HepG2 (cell line): Measurements from ENCODE around the gene RPS25. TPM values are rescaled to one million over a fixed set of nuclear protein-coding genes. Genes with fewer than 3 reads are reported as not detected.

Experiments used
- AGO2 ChIP-seq: fragments of 200-400 bp; formaldehyde crosslinking; optimal IDR thresholded peaks from 2 replicates; pipeline ENCODE3; 2017; ENCODE audit warnings: mild to moderate bottlenecking, low read depth, low read length, moderate library complexity
- ATF4 ChIP-seq, 2 experiments: fragments of 450-650 bp in 1 of 2; sonication (generic) in 1 of 2; formaldehyde crosslinking; IDR thresholded peaks; 2 replicates each; pipeline versions ENCODE4 v1.5.0 to v1.8.0; 2020 to 2022; ENCODE audit warnings: mild to moderate bottlenecking in 1 of 2, missing genetic modification reagents in 1 of 2
- ATF5 ChIP-seq: sonication (generic); formaldehyde crosslinking; IDR thresholded peaks from 2 replicates; pipeline ENCODE4 v1.4.0; 2020; ENCODE audit warnings: mild to moderate bottlenecking, low read depth, missing genetic modification reagents
- BHLHE40 ChIP-seq: IDR thresholded peaks from 2 replicates; pipeline ENCODE4 v1.6.1; 2011; ENCODE audit warnings: low read length, improper control_type of control experiment
- CREM ChIP-seq, 2 experiments: sonication (generic) in 1 of 2; formaldehyde crosslinking in 1 of 2; IDR thresholded peaks; 2 replicates each; pipeline versions ENCODE4 v1.4.0 to v1.6.1; 2016 to 2020; ENCODE audit warnings: antibody characterized with exemption in 1 of 2, mild to moderate bottlenecking in 1 of 2, missing genetic modification reagents in 1 of 2
- E2F5 ChIP-seq: sonication (generic); formaldehyde crosslinking; conservative IDR thresholded peaks from 2 replicates; pipeline ENCODE4 v1.4.0; 2020; ENCODE audit warnings: missing genetic modification reagents
- HIVEP1 ChIP-seq: sonication (generic); formaldehyde crosslinking; IDR thresholded peaks from 2 replicates; pipeline ENCODE4 v1.4.0; 2020; ENCODE audit warnings: mild to moderate bottlenecking, missing genetic modification reagents
- HMGXB4 ChIP-seq, 2 experiments: sonication (generic) in 1 of 2; formaldehyde crosslinking in 1 of 2; IDR thresholded peaks; 2 replicates each; pipeline versions ENCODE4 v1.4.0 to v1.6.1; 2018 to 2020; ENCODE audit warnings: missing genetic modification reagents in 2 of 2, borderline replicate concordance in 1 of 2, low read depth in 1 of 2, mild to moderate bottlenecking in 1 of 2, missing biosample characterization in 1 of 2
- HNF1B ChIP-seq: sonication (generic); formaldehyde crosslinking; IDR thresholded peaks from 2 replicates; pipeline ENCODE4 v1.5.1; 2020; ENCODE audit warnings: mild to moderate bottlenecking, moderate library complexity, missing genetic modification reagents
- HNRNPUL1 ChIP-seq: fragments of 200-400 bp; formaldehyde crosslinking; IDR thresholded peaks from 2 replicates; pipeline ENCODE4 v1.6.1; 2017; ENCODE audit warnings: low read depth, mild to moderate bottlenecking, low read length, moderate library complexity
- ISL2 ChIP-seq: sonication (generic); formaldehyde crosslinking; IDR thresholded peaks from 2 replicates; pipeline ENCODE4 v1.5.0; 2020; ENCODE audit warnings: missing genetic modification reagents
- KLF6 ChIP-seq: IDR thresholded peaks from 2 replicates; pipeline ENCODE4 v1.8.0; 2016; ENCODE audit warnings: missing biosample characterization, missing genetic modification reagents
- MAFF ChIP-seq: IDR thresholded peaks from 2 replicates; pipeline ENCODE4 v1.6.1; 2011; ENCODE audit warnings: low read depth, low read length, improper control_type of control experiment
- PCBP1 ChIP-seq: fragments of 200-400 bp; formaldehyde crosslinking; IDR thresholded peaks from 2 replicates; pipeline ENCODE4 v1.6.1; 2017; ENCODE audit warnings: mild to moderate bottlenecking, low read depth, low read length, borderline replicate concordance
- RBAK ChIP-seq: sonication (generic); formaldehyde crosslinking; IDR thresholded peaks from 2 replicates; pipeline ENCODE4 v1.5.1; 2020; ENCODE audit warnings: mild to moderate bottlenecking, missing genetic modification reagents
- RXRA ChIP-seq: sonication (generic); formaldehyde crosslinking; IDR thresholded peaks from 2 replicates; pipeline ENCODE4 v1.5.1; 2020; ENCODE audit warnings: missing genetic modification reagents
- TEAD3 ChIP-seq: optimal IDR thresholded peaks from 2 replicates; pipeline ENCODE3; 2016; ENCODE audit warnings: borderline replicate concordance
- ZFP90 ChIP-seq: sonication (generic); formaldehyde crosslinking; IDR thresholded peaks from 2 replicates; pipeline ENCODE4 v1.8.0; 2022; ENCODE audit warnings: missing genetic modification reagents, mild to moderate bottlenecking, inconsistent platforms, borderline replicate concordance
- ZKSCAN8 ChIP-seq: IDR thresholded peaks from 2 replicates; pipeline ENCODE4 v1.6.1; 2016; ENCODE audit warnings: borderline replicate concordance, missing genetic modification reagents, missing compliant biosample characterization
- ZNF20 ChIP-seq: sonication (generic); formaldehyde crosslinking; IDR thresholded peaks from 2 replicates; pipeline ENCODE4 v1.4.0; 2020; ENCODE audit warnings: mild to moderate bottlenecking, moderate library complexity, missing genetic modification reagents
- ZNF496 ChIP-seq: sonication (generic); formaldehyde crosslinking; IDR thresholded peaks from 2 replicates; pipeline ENCODE4 v1.8.1; 2023; ENCODE audit warnings: mild to moderate bottlenecking, moderate library complexity, missing genetic modification reagents; ENCODE audit not compliant: insufficient replicate concordance
- ZNF572 ChIP-seq: sonication (generic); formaldehyde crosslinking; IDR thresholded peaks from 2 replicates; pipeline ENCODE4 v1.5.1; 2020; ENCODE audit warnings: mild to moderate bottlenecking, missing genetic modification reagents
- ZNF607 ChIP-seq: sonication (generic); formaldehyde crosslinking; IDR thresholded peaks from 2 replicates; pipeline ENCODE4 v1.5.1; 2020; ENCODE audit warnings: missing genetic modification reagents, mild to moderate bottlenecking, borderline replicate concordance
- polyA plus RNA-seq, 8 experiments: library from polyadenylated mRNA; depleted of rRNA in 3 of 8; stranded (reverse) in 7 of 8; unstranded in 1 of 8; fragments of >200 nt; fragmentation: Illumina TruSeq in 4 of 8; extraction: Trizol in 4 of 8; gene quantifications; 2 replicates each; pipeline versions ENCODE4 v1.2.1 to v1.2.3, GENCODE V29; 2011 to 2016; ENCODE audit warnings: low read depth in 4 of 8, missing spikeins in 1 of 8, mixed read lengths in 1 of 8; ENCODE audit not compliant: insufficient read depth in 1 of 8
- total RNA-seq, 5 experiments: library from RNA; depleted of rRNA; stranded (reverse); fragments of >200 nt; fragmentation: Illumina TruSeq; extraction: Trizol; gene quantifications; 2 replicates each; pipeline ENCODE4 v1.2.3, GENCODE V29; 2016; ENCODE audit warnings: low read depth in 1 of 5

The RPS25 gene
- total and polyA plus RNA-seq, 2 of the 13 experiments (the other 11 are each of a cell fraction or from before 2014, with no cell fraction given) = 839 to 1,415 TPM

- TF ChIP-seq ZNF607 (CRISPR knock-in tag) (peak; percentile 39; the same call in 1 of the 2 replicates), PCBP1 (no peak), ISL2 (CRISPR knock-in tag) (0 out of 2 replicates have a peak, but pooled peaks have one; percentile 15), HNF1B (CRISPR knock-in tag) (peak; percentile 98), ZNF20 (CRISPR knock-in tag) (no peak), ATF5 (no peak), HMGXB4 (CRISPR knock-in tag; IDR thresholded peaks at IDR 0.05; ENCODE audit: borderline replicate concordance in 1 of 2, low read depth in 1 of 2) (peak; percentile 31 to 40; a peak in 3 of 4 replicates), ZNF496 (CRISPR knock-in tag) (no peak), TEAD3 (CRISPR knock-in tag) (peak; percentile 5), CREM (IDR thresholded peaks at IDR 0.05) (peak; percentile 50; the same call in 1 of the 2 replicates), CREM (CRISPR knock-in tag; IDR thresholded peaks at IDR 0.05) (no peak), RBAK (CRISPR knock-in tag) (no peak), RXRA (CRISPR knock-in tag) (no peak), AGO2 (no peak), BHLHE40 (no peak), ATF4 (CRISPR knock-in tag; IDR thresholded peaks at IDR 0.05) (peak in 1 of 2 experiments; percentile 34; a peak in 1 of 4 replicates), KLF6 (0 out of 2 replicates have a peak, but pooled peaks have one; percentile 36), MAFF (peak; percentile 96), HIVEP1 (CRISPR knock-in tag) (no peak), E2F5 (no peak), HNRNPUL1 (no peak), ZNF572 (no peak), ZKSCAN8 (CRISPR knock-in tag) (0 out of 2 replicates have a peak, but pooled peaks have one; percentile 20), ZFP90 (CRISPR knock-in tag) (no peak)
Observed at GRCh38 chr11:119029340-119030028, 11.3 kb upstream of the RPS25 start (continued).
